HUES48 (cell line): ENCODE measurements around the gene ADGRL2.
A peak's percentile ranks its signal among the peaks of the same experiment; 100 is the strongest.

Experiments
- H3K27ac ChIP-seq: one replicate; pipeline ENCODE4 v1.7.0; 2013; ENCODE audit warnings: low read depth, low read length, inconsistent platforms
- H3K27me3 ChIP-seq: 2 replicates; pipeline ENCODE4 v1.6.1; 2013; ENCODE audit warnings: mild to moderate bottlenecking, low read length; ENCODE audit not compliant: control insufficient read depth, insufficient read depth
- H3K36me3 ChIP-seq: 2 replicates; pipeline ENCODE4 v1.6.1; 2013; ENCODE audit warnings: low read length; ENCODE audit not compliant: control insufficient read depth, insufficient read depth
- H3K4me1 ChIP-seq: 2 replicates; pipeline ENCODE4 v1.6.1; 2013; ENCODE audit warnings: mild to moderate bottlenecking, low read length; ENCODE audit not compliant: control insufficient read depth, insufficient read depth
- H3K4me3 ChIP-seq: 2 replicates; pipeline ENCODE4 v1.5.1; 2013; ENCODE audit warnings: mild to moderate bottlenecking, low read depth, low read length
- H3K9ac ChIP-seq: 2 replicates; pipeline ENCODE4 v1.6.1; 2013; ENCODE audit warnings: mild to moderate bottlenecking, low read depth, low read length, moderate library complexity
- H3K9me3 ChIP-seq: 2 replicates; pipeline ENCODE4 v1.6.1; 2013; ENCODE audit warnings: low read length; ENCODE audit not compliant: control insufficient read depth, insufficient read depth

ADGRL2 gene

DNA sequence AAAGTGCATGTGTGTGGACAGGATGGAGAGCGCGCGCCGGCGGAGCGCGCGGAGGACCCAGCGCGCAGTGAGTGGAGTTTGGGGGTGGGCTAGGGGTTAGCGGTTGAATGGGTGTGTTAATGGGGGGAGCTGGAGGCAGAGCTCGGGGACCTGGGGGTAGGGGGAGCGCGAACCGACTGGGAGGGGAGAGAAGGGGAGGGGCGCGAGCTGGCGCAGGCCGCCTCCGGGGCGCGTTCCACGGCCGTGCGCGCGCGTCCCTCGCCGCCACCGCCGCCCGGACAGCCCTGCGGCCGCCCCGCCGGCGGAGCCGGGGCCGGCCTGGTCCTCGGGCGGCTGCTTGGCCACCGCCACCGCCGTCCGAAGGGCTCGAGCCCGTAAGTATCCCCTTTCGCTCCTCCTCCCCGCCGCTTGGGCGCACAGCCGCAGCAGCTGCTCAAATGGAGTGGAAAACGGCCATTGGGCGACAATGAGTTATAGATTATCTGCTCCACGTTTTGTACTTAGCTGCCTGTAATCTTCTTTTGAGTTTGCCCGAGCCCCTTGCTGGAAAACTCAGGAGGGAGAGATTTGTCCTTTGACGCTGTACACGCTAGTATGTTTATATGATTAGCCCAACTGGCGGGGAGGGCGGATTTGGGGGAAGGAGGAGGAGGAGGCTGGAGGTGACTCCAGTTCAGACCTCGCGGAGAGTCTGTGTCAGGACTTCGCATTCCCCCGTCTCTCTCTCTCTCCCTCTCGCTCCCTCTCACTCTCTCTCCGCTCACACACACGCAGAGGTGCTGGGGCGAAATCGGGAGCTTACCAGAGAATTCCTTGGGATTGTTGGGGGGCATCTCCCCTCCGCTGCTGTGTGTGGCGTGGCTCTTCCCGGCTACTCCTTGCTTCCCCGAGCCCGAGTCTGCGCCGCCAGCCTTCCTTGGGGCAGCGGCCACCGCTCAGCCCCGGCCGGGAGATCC lies at the start of gene ADGRL2:
ADGRL2 (plus strand) TSS at position 240 of the 956 bp plus-strand sequence. CDS start 36,051 bp downstream, outside the sequence.
- H3K9ac ChIP-seq: peak within 1 kb of the TSS; percentile 74
- H3K27ac ChIP-seq: peak within 1 kb of the TSS; percentile 86
- H3K27me3 ChIP-seq: 0 out of 2 replicates have a peak, but pooled peaks cover 3% of the 10 kb centered on the region
- peak within 1 kb of the TSS; percentile 99 for H3K4me3 ChIP-seq
- peaks cover 50% of the 10 kb centered on the region for H3K4me1 ChIP-seq
- no peaks in the 10 kb centered on the region for H3K36me3 ChIP-seq
- H3K9me3 ChIP-seq: no peaks in the 10 kb centered on the region

DNA sequence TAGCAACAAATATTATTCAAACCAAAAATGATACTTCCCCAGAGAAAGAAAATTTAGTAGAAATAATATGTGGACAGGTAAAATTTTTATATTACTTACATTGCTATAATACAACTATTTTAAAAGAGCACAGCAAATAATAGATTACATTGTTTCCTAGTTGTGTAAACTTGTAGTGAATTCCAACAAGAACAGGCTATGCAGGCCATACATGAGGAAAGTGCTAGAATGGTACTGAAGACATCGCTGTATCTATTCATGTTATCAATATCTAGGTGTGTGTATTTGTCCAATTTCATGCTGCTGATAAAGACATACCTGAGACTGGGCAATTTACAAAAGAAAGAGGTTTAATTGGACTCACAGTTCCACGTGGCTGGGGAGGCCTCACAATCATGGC lies 47.9 kb upstream of the ADGRL2 start:
- Histone ChIP-seq H3K27me3 (no peaks in the 10 kb centered on the region), H3K27ac (no peak overlapping the region), H3K4me1 (0 out of 2 replicates have a peak, but pooled peaks cover 8% of the 10 kb centered on the region), H3K9me3 (no peaks in the 10 kb centered on the region), H3K9ac (no peak overlapping the region), H3K4me3 (no peak overlapping the region), H3K36me3 (no peaks in the 10 kb centered on the region)

DNA sequence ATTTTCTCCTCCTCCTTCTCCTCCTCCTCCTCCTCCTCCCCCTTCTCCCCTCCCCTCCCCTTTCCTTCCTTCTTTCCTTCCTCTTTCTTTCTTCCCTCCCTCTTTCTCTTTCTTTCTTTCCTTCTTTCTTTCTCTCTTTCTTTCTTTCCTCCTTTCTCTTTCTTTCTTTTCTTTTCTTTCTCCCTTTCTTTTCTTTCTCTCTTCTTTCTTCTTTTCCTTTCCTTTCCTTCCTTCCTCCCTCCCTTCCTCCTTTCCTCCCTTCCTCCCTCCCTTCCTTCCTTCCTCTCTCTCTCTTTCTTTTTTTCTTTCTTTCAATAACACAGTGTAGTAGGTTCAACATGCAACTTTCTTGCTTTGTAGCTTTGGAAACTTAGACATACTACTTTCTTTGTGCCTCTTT lies 46.3 kb upstream of the ADGRL2 start:
- no peaks in the 10 kb centered on the region for H3K27me3 ChIP-seq
- H3K4me1 ChIP-seq: 0 out of 2 replicates have a peak, but pooled peaks cover 15% of the 10 kb centered on the region

DNA sequence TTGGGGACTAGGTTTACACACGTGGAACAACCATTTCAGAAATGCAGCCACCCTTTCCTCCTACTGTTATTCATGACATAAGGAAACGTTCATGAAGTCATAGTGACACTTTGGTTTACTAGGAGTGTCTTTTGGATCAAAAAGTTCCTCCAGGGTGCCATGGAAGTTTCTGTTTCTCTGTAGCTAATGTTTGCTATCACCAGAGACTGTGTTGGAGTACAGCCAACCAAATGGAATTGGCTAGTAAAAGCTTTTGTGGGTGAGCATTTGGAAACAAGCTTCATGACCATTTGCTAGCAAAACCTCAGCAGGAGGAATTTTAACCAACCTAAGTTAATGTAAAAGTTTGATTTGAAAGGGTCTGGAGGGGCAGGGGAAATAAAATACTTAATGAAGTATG lies 43.9 kb upstream of the ADGRL2 start:
- no peaks in the 10 kb centered on the region for H3K27me3 ChIP-seq
- H3K4me3 ChIP-seq: no peak overlapping the region
- H3K9me3 ChIP-seq: no peaks in the 10 kb centered on the region
- 0 out of 2 replicates have a peak, but pooled peaks cover 15% of the 10 kb centered on the region for H3K4me1 ChIP-seq
- no peaks in the 10 kb centered on the region for H3K36me3 ChIP-seq
- H3K27ac ChIP-seq: no peak overlapping the region
- no peak overlapping the region for H3K9ac ChIP-seq

More for the DNA sequence above, 46.3 kb upstream of the ADGRL2 start:
- Histone ChIP-seq H3K9ac (no peak overlapping the region), H3K4me3 (no peak overlapping the region), H3K36me3 (no peaks in the 10 kb centered on the region), H3K27ac (no peak overlapping the region), H3K9me3 (no peaks in the 10 kb centered on the region)

DNA sequence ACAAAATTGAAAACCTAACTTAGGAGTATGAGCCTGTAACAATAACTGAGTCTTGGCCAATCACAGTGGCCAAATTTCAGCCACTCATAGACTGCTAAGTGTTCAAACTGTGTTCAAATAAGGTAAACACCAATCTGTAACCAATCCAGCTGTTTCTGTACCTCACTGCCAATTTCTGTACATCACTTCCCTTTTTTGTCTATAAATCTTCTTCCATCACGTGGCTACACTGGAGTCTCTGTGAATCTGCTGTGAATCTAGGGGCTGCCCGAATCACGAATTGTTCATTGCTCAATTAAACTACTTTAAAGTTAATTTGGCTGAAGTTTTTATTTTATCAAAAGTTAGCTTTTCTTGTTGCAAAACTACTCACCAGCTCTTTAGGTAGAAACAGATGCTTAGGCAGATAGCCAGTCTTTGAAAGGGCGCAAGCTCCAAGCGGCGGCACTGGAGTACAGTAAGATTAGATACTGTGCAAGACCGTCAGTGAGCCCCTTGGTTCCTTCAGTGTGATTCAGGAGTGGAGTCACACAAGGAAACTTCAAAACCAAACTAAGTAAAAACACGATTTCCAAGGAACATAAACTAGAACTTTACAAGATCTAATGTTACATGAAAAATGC lies 43.2 kb upstream of the ADGRL2 start:
- Histone ChIP-seq H3K9me3 (no peaks in the 10 kb centered on the region), H3K27me3 (no peaks in the 10 kb centered on the region), H3K9ac (no peak overlapping the region)

DNA sequence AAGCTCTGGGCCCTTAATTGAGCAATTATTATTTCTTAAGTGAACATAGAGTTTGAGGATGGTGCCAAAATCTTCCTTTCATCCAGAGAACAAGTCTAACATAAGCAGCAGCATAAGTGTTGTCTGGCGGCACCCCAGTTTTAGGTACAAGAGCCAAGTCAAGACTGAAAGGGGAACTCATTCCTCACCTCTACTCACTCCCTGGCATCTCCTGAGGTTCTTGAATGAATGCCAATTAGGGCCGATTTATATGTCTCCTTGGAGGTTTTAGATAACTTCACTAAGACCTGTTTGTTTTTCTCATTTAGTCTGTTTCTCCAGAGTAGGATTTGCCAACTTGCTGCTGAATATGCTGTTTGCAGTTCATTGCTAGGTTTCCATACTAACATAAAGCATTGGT lies 42.6 kb upstream of the ADGRL2 start:
- no peaks in the 10 kb centered on the region for H3K36me3 ChIP-seq
- no peaks in the 10 kb centered on the region for H3K27me3 ChIP-seq
- no peak overlapping the region for H3K27ac ChIP-seq
- 0 out of 2 replicates have a peak, but pooled peaks cover 15% of the 10 kb centered on the region for H3K4me1 ChIP-seq
- H3K9me3 ChIP-seq: no peaks in the 10 kb centered on the region
- no peak overlapping the region for H3K4me3 ChIP-seq
- no peak overlapping the region for H3K9ac ChIP-seq

More for the DNA sequence above, 43.2 kb upstream of the ADGRL2 start:
- Histone ChIP-seq H3K27ac (no peak overlapping the region), H3K4me1 (0 out of 2 replicates have a peak, but pooled peaks cover 15% of the 10 kb centered on the region), H3K4me3 (no peak overlapping the region), H3K36me3 (no peaks in the 10 kb centered on the region)

DNA sequence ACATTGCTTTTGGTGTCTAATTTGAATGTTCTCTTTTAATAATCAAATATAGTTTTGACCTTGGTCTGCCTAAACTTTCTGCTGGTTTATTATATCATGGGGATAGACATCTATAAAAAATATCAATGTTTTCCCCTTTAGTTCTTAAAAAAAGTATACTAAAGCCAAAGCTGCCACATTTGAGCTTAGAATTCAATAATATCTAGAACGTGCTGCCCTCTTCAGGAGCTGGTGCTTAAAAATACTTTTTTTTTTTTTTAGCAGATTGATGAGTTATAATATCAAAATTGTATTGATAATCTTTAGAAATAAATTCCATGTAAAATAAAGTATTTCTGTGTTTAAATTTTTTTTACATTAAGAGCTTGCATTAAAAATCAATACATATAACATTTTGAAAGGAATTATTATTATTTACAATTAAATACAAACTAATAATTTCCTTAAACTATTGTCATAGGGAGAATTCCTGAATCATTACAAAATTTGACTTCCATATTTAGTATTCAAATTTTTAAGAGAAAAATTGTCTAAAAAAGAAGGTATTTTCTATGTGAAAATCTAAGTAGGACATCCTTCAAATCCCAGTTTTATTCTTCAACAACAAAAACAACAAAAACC lies 40.1 kb upstream of the ADGRL2 start:
- no peaks in the 10 kb centered on the region for H3K36me3 ChIP-seq

DNA sequence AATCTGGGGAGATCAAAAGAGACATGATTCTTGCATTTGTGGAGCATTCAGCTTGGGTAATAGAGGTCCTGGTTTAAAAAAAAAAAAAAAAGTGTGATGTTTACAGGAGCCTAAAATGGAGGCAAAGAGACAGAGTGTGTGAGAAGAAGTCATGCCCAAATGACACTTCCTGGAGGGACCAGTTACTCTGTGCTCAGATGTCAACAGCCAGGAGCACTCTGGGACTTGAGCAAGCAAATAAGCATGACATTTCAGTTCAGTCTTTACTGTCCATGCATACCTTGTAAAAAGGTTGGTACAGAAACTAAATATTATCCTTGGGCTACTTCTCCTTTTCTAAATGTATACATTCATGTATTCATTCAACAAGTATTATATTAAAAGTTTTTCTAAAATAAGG lies 25.2 kb upstream of the ADGRL2 start:
- H3K27ac ChIP-seq: no peak overlapping the region
- H3K27me3 ChIP-seq: no peaks in the 10 kb centered on the region
- no peak overlapping the region for H3K9ac ChIP-seq
- no peaks in the 10 kb centered on the region for H3K36me3 ChIP-seq
- no peak overlapping the region for H3K4me3 ChIP-seq
- no peaks in the 10 kb centered on the region for H3K9me3 ChIP-seq
- peaks cover 14% of the 10 kb centered on the region for H3K4me1 ChIP-seq

More for the DNA sequence above, 40.1 kb upstream of the ADGRL2 start:
- Histone ChIP-seq H3K9me3 (no peaks in the 10 kb centered on the region), H3K27ac (no peak overlapping the region), H3K27me3 (no peaks in the 10 kb centered on the region), H3K4me1 (peaks cover 13% of the 10 kb centered on the region; the same call in 1 of the 2 replicates), H3K9ac (no peak overlapping the region), H3K4me3 (no peak overlapping the region)

DNA sequence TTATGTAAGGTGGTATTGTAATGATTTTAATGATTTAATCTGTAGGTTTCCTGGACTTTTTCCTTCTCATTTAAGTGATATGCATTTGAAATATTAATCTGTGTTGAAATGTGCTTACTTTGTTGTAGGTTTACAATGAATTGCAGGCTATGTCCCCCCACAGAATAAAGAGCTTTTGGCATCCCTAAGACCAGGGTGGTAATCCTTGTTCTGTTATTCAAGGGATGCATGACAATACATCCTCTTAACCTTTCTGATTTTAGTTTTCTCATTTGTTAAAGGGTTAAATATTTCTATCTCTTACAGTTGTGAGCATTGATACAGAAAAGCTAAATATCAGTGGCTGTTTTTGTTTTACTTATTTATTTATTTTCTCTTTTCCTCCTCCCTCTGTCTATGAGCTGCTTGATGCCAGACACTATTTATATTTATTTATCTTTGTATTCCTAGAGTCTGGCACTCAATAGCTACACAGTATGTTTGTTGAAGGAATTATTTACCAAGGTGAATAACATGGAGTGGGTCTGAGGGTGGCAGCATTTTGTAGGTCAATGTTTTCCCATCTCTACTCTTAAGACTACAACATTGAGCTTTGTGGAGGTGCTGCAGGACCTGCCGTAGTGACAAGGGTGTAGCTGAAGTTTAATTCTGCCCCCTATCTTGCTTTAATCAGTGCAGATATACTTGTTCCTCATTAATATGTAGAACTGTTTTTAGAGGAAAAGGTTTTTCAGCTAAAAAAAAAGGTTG lies 19.9 kb upstream of the ADGRL2 start:
- no peaks in the 10 kb centered on the region for H3K27me3 ChIP-seq
- no peak overlapping the region for H3K9ac ChIP-seq
- H3K27ac ChIP-seq: peak overlapping the region; percentile 50
- H3K4me1 ChIP-seq: peaks cover 37% of the 10 kb centered on the region
- no peak overlapping the region for H3K4me3 ChIP-seq
- no peaks in the 10 kb centered on the region for H3K9me3 ChIP-seq
- no peaks in the 10 kb centered on the region for H3K36me3 ChIP-seq

DNA sequence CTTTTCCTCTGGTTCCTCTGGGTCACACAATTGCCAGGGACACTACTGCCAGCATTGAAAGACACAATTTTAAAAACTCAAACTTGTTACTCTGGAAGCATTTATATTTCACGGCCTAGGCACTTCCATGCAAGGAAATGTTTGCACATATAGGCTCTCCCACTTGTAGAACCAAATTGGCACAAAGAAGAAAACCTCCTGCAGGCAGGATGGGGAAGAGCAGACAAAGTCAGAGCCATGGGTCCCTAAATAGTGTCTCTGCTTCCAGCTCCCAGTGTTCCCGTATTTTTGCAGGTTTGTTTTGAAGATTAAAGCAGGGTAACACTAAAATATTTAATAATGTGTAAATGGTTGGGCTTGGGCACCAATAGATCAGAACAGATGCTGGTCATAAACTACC lies 19.0 kb upstream of the ADGRL2 start:
- Histone ChIP-seq H3K27ac (no peak overlapping the region), H3K9ac (no peak overlapping the region), H3K4me1 (peaks cover 37% of the 10 kb centered on the region), H3K36me3 (no peaks in the 10 kb centered on the region), H3K4me3 (no peak overlapping the region), H3K9me3 (no peaks in the 10 kb centered on the region), H3K27me3 (no peaks in the 10 kb centered on the region)
